Activated B cell treated with CpG ODN at 0.5 μM for 24 hours (primary cell): ENCODE data around the gene HOXA2. TPM values are rescaled to one million over a fixed set of nuclear protein-coding genes. Genes with fewer than 3 reads are reported as not detected.

Experiments
- ATAC-seq: fragments of 200-7000 bp; cut with Tn5 transposase; one replicate; pipeline ENCODE4 v1.10.0; 2021; ENCODE audit warnings: low read depth, mild to moderate bottlenecking, moderate library complexity
- CTCF ChIA-PET: fragments of 350-600 bp; sonication (Branson Sonifier 250); formaldehyde crosslinking; loops from one replicate; lab custom pipeline; 2021; ENCODE audit warnings: antibody characterized with exemption; lab: Charles Lee
- POLR2A ChIA-PET: fragments of 350-600 bp; sonication (Branson Sonifier 250); formaldehyde crosslinking; loops from one replicate; lab custom pipeline; 2021; ENCODE audit warnings: antibody characterized with exemption; lab: Charles Lee
- DNase-seq: peaks from one replicate; pipeline ENCODE4 v3.0.0; 2022
- H3K27ac Mint-ChIP-seq: one replicate; pipeline ENCODE4 v1.8.0; 2020; ENCODE audit warnings: mixed read lengths
- H3K27me3 Mint-ChIP-seq: one replicate; pipeline ENCODE4 v1.8.0; 2021; ENCODE audit warnings: mixed read lengths
- H3K36me3 Mint-ChIP-seq: one replicate; pipeline ENCODE4 v1.8.0; 2021; ENCODE audit warnings: low read depth, mixed read lengths
- H3K4me1 Mint-ChIP-seq: one replicate; pipeline ENCODE4 v1.8.0; 2021; ENCODE audit warnings: mixed read lengths
- H3K4me3 Mint-ChIP-seq: one replicate; pipeline ENCODE4 v1.8.0; 2020; ENCODE audit warnings: mild to moderate bottlenecking, mixed read lengths
- H3K9me3 Mint-ChIP-seq: one replicate; pipeline ENCODE4 v1.8.0; 2020; ENCODE audit warnings: mixed read lengths
- intact Hi-C: fragments of 100-400 bp; cut with micrococcal nuclease; formaldehyde crosslinking; loops from one replicate; pipeline ENCODE4 v1.15.1; 2024
- total RNA-seq: library from RNA; stranded (reverse); gene quantifications from 2 replicates; pipeline ENCODE4 v1.2.3, GENCODE V29; 2022
- TF ChIP-seq, protein P1 (sequence below): fragments of 200-600 bp; IDR thresholded peaks from one replicate; pipeline ENCODE4 v1.8.0; 2022; ENCODE audit warnings: antibody characterized with exemption, mild to moderate bottlenecking

The HOXA2 gene
- total RNA-seq, 1 donor from 2014 or later, result not detected

DNA sequence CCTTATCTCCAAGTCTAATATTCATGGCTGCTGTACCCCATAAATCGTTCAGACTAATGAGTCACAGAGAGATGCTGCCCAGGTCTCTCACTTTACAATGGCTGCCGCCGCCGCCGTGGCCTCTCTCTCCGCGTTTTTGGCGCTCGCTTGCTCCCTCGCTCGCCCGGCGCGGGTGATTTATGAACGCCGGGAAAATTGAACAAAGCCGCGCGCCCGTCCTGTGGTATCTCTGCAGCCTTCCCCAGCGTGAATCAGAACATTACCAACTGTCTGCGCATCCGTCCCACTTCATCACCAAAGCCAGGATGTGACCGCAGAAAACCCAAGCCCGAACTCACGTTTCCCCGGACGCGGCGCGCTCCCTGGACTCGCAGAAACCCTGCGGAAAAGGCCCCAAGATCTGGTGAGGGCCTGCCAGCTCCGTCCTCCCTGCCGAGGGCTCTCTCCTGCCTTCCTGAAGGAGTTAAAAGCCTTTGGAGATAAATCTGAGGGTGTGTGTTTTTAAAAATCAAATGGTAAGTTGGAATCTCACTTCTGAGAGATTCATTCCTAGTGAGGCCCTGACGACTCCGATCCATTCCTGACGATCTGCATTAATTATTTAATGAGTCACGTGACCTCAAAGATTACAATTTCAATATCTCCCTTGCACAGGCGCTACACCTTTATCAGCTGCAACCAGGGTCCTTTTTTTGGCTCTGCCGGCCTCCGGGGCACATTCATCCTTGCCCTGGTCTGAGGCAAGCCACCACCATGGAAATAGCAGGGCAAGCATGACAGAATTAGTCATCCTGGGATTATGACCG, 21.8 kb upstream of the HOXA2 start:
- ATAC-seq, result no peak
- H3K4me3 Mint-ChIP-seq, result no peak overlapping the region
- ChIA-PET POLR2A (no interaction called here), CTCF (no interaction called here)
- H3K4me1 Mint-ChIP-seq, result no peaks in the 10 kb centered on the region
- no peaks in the 10 kb centered on the region for H3K36me3 Mint-ChIP-seq
- TF ChIP-seq, protein P1, sequence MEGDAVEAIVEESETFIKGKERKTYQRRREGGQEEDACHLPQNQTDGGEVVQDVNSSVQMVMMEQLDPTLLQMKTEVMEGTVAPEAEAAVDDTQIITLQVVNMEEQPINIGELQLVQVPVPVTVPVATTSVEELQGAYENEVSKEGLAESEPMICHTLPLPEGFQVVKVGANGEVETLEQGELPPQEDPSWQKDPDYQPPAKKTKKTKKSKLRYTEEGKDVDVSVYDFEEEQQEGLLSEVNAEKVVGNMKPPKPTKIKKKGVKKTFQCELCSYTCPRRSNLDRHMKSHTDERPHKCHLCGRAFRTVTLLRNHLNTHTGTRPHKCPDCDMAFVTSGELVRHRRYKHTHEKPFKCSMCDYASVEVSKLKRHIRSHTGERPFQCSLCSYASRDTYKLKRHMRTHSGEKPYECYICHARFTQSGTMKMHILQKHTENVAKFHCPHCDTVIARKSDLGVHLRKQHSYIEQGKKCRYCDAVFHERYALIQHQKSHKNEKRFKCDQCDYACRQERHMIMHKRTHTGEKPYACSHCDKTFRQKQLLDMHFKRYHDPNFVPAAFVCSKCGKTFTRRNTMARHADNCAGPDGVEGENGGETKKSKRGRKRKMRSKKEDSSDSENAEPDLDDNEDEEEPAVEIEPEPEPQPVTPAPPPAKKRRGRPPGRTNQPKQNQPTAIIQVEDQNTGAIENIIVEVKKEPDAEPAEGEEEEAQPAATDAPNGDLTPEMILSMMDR, result no peak
- no peak overlapping the region for H3K27ac Mint-ChIP-seq
- peaks cover 28% of the 10 kb centered on the region for H3K27me3 Mint-ChIP-seq
- DNase-seq, result no peak
- no peaks in the 10 kb centered on the region for H3K9me3 Mint-ChIP-seq
- intact Hi-C loops, result no loop called here

GRCh38 chr7:27123477-27124053, 21.1 kb upstream of the HOXA2 start:
- ATAC-seq, result no peak
- no peak overlapping the region for H3K27ac Mint-ChIP-seq
- ChIA-PET CTCF (no interaction called here), POLR2A (no interaction called here)
- no peaks in the 10 kb centered on the region for H3K4me1 Mint-ChIP-seq
- H3K36me3 Mint-ChIP-seq, result no peaks in the 10 kb centered on the region
- H3K4me3 Mint-ChIP-seq, result no peak overlapping the region
- TF ChIP-seq, protein P1, result no peak
- H3K27me3 Mint-ChIP-seq, result peaks cover 28% of the 10 kb centered on the region
- no peaks in the 10 kb centered on the region for H3K9me3 Mint-ChIP-seq
- DNase-seq, result no peak
- intact Hi-C loops, result no loop called here

GRCh38 chr7:27123007-27123476, 20.6 kb upstream of the HOXA2 start:
- intact Hi-C loops, result no loop called here
- Mint-ChIP-seq H3K27ac (no peak overlapping the region), H3K27me3 (peaks cover 28% of the 10 kb centered on the region), H3K4me3 (no peak overlapping the region), H3K9me3 (no peaks in the 10 kb centered on the region), H3K4me1 (no peaks in the 10 kb centered on the region), H3K36me3 (no peaks in the 10 kb centered on the region)
- ChIA-PET POLR2A (no interaction called here), CTCF (no interaction called here)
- ATAC-seq (no peak), DNase-seq (no peak)
- TF ChIP-seq, protein P1, result no peak

- Mint-ChIP-seq H3K36me3 (no peaks in the 10 kb centered on the region), H3K27ac (no peak overlapping the region), H3K27me3 (peaks cover 25% of the 10 kb centered on the region), H3K9me3 (no peaks in the 10 kb centered on the region), H3K4me3 (no peak overlapping the region), H3K4me1 (no peaks in the 10 kb centered on the region)
- ATAC-seq (no peak), DNase-seq (no peak)
- intact Hi-C loops, result no loop called here
- CTCF ChIA-PET, result no interaction called here
- TF ChIP-seq, protein P1, result no peak
- POLR2A ChIA-PET, result no interaction called here
These were observed 19.8 kb upstream of the HOXA2 start for GRCh38 chr7:27122077-27122910.

- H3K36me3 Mint-ChIP-seq, result no peaks in the 10 kb centered on the region
- no peak for ATAC-seq
- no peak overlapping the region for H3K27ac Mint-ChIP-seq
- H3K9me3 Mint-ChIP-seq, result no peaks in the 10 kb centered on the region
- peaks cover 22% of the 10 kb centered on the region for H3K27me3 Mint-ChIP-seq
- no peak overlapping the region for H3K4me3 Mint-ChIP-seq
- TF ChIP-seq, protein P1, result no peak
- ChIA-PET POLR2A (no interaction called here), CTCF (no interaction called here)
- no peaks in the 10 kb centered on the region for H3K4me1 Mint-ChIP-seq
- DNase-seq, result no peak
- intact Hi-C loops, result no loop called here
These were observed 19.2 kb upstream of the HOXA2 start for GRCh38 chr7:27121684-27122076.
